ENCODE measurements around the gene A1CF.

- no peak for TF ChIP-seq CTCF (optimal IDR thresholded peaks at IDR 0.05 in 1 of 3, IDR thresholded peaks at IDR 0.05 in 1 of 3, conservative IDR thresholded peaks at IDR 0.05 in 1 of 3; ENCODE audit: extremely low read depth in 1 of 3, insufficient read depth in 2 of 3, low read length in 3 of 3)
- TF ChIP-seq EZH2 (IDR thresholded peaks at IDR 0.05; ENCODE audit: low read length): no peak
These were observed 33.1 kb upstream of the A1CF start for GRCh38 chr10:50918529-50918928.
